Esophagus squamous epithelium (tissue), 5 donors: Measurements from ENCODE around the gene TOX3. TPM values are rescaled to one million over a fixed set of nuclear protein-coding genes. Genes with fewer than 3 reads are reported as not detected.

ENCODE experiments used
- DNase-seq: peaks from one replicate; lab custom pipeline; 2025; lab: John Stamatoyannopoulos, UW
- H3K27ac ChIP-seq, 4 donors: fragments of 200-600 bp; sonication (generic); one replicate each; pipeline ENCODE4 v1.5.1; 2016 to 2019; ENCODE audit warnings: mild to moderate bottlenecking in 1 of 4
- H3K27me3 ChIP-seq, 4 donors: fragments of 200-600 bp; sonication (generic); 1 replicate in 3 of 4; 2 replicates in 1 of 4; pipeline versions ENCODE4 v1.5.1 to v1.6.0; 2017 to 2021; ENCODE audit warnings: antibody characterized with exemption in 1 of 4
- H3K36me3 ChIP-seq, 3 donors: fragments of 200-600 bp; sonication (generic); one replicate each; pipeline ENCODE4 v1.5.1; 2016 to 2019
- H3K4me1 ChIP-seq, 3 donors: fragments of 200-600 bp; sonication (generic); one replicate each; pipeline ENCODE4 v1.5.1; 2017 to 2019
- H3K4me3 ChIP-seq, 4 donors: fragments of 200-600 bp; sonication (generic); 1 replicate in 3 of 4; 2 replicates in 1 of 4; pipeline ENCODE4 v1.5.1; 2016 to 2019; ENCODE audit warnings: mild to moderate bottlenecking in 2 of 4, moderate library complexity in 1 of 4
- H3K9me3 ChIP-seq, 3 donors: fragments of 200-600 bp; sonication (generic); one replicate each; pipeline ENCODE4 v1.5.1; 2016 to 2019
- CTCF ChIP-seq, 6 experiments: fragments of 450-650 bp in 4 of 6; fragments of 200-600 bp in 2 of 6; sonication (generic) in 2 of 6; IDR thresholded peaks; one replicate each; pipeline ENCODE4 v1.5.1; 2016 to 2019; ENCODE audit warnings: antibody characterized with exemption in 6 of 6, mild to moderate bottlenecking in 4 of 6, moderate library complexity in 4 of 6
- POLR2A ChIP-seq, 4 donors: fragments of 450-650 bp; IDR thresholded peaks; one replicate each; pipeline ENCODE4 v1.6.1; 2017; ENCODE audit warnings: antibody characterized with exemption in 4 of 4, mild to moderate bottlenecking in 4 of 4, moderate library complexity in 3 of 4
- WGBS, 2 donors: methylation state at CpG; one replicate each; pipeline ENCODE4 v1.1.5; 2018; 5-methylcytosine and 5-hydroxymethylcytosine counted together
- intact Hi-C: fragments of 100-400 bp; cut with DNase I; formaldehyde crosslinking; loops from one replicate; pipeline ENCODE4 v1.15.0; 2022
- total RNA-seq, 4 donors: library from RNA; depleted of rRNA; stranded (reverse); fragments of >200 nt; gene quantifications; one replicate each; pipeline ENCODE4 v1.1.0, GENCODE V29; 2016
- donor health status: DM: yes; HTN: yes; CAD: no.

TOX3 gene
- total RNA-seq, 4 donors from 2014 or later = 0.09 to 1.1 (median 0.11) TPM; not detected in 1

- intact Hi-C loops = no loop called here
- TF ChIP-seq CTCF (IDR thresholded peaks at IDR 0.05) (no peak), POLR2A (IDR thresholded peaks at IDR 0.05) (no peak)
- H3K27me3 ChIP-seq = no peaks in the 10 kb centered on the region
- H3K36me3 ChIP-seq = no peaks in the 10 kb centered on the region
- no peak overlapping the region for H3K4me3 ChIP-seq
- no peaks in the 10 kb centered on the region for H3K4me1 ChIP-seq
- no peak overlapping the region for H3K27ac ChIP-seq
- no peak for DNase-seq
- WGBS, 2 donors = 52 to 53% methylated on average over 3 of the region's 3 CpGs
- no peaks in the 10 kb centered on the region for H3K9me3 ChIP-seq
These were observed 79.9 kb downstream of the TOX3 start for GRCh38 chr16:52466994-52467393.

- WGBS, 2 donors = 52 to 66% methylated on average over 5 of the region's 5 CpGs
- no peaks in the 10 kb centered on the region for H3K27me3 ChIP-seq
- H3K36me3 ChIP-seq = no peaks in the 10 kb centered on the region
- intact Hi-C loops = no loop called here
- no peaks in the 10 kb centered on the region for H3K9me3 ChIP-seq
- H3K27ac ChIP-seq = no peak overlapping the region
- no peaks in the 10 kb centered on the region for H3K4me1 ChIP-seq
- H3K4me3 ChIP-seq = no peak overlapping the region
- TF ChIP-seq POLR2A (IDR thresholded peaks at IDR 0.05) = no peak
- no peak for TF ChIP-seq CTCF (IDR thresholded peaks at IDR 0.05)
- no peak for DNase-seq
These were observed 81.2 kb downstream of the TOX3 start for GRCh38 chr16:52465711-52466267.

GRCh38 chr16:52463904-52464303 is 83.0 kb downstream of the TOX3 start:
- TF ChIP-seq POLR2A (IDR thresholded peaks at IDR 0.05) (no peak), CTCF (IDR thresholded peaks at IDR 0.05) (no peak)
- no peaks in the 10 kb centered on the region for H3K9me3 ChIP-seq
- no peaks in the 10 kb centered on the region for H3K27me3 ChIP-seq
- no peak overlapping the region for H3K27ac ChIP-seq
- intact Hi-C loops = no loop called here
- no peak overlapping the region for H3K4me3 ChIP-seq
- no peaks in the 10 kb centered on the region for H3K36me3 ChIP-seq
- no peaks in the 10 kb centered on the region for H3K4me1 ChIP-seq
- no peak for DNase-seq
- WGBS, 2 donors = 87 to 90% methylated on average over 7 to 8 of the region's 8 CpGs

- Histone ChIP-seq H3K27ac (no peak overlapping the region), H3K4me3 (no peak overlapping the region), H3K36me3 (no peaks in the 10 kb centered on the region), H3K9me3 (no peaks in the 10 kb centered on the region), H3K4me1 (no peaks in the 10 kb centered on the region), H3K27me3 (no peaks in the 10 kb centered on the region)
- DNase-seq = no peak
- no peak for TF ChIP-seq POLR2A (IDR thresholded peaks at IDR 0.05)
- no peak for TF ChIP-seq CTCF (IDR thresholded peaks at IDR 0.05)
- intact Hi-C loops = no loop called here
These were observed 84.1 kb downstream of the TOX3 start for GRCh38 chr16:52462816-52463215.

- Histone ChIP-seq H3K27ac (no peak overlapping the region), H3K36me3 (no peaks in the 10 kb centered on the region), H3K4me3 (no peak overlapping the region), H3K4me1 (no peaks in the 10 kb centered on the region), H3K9me3 (no peaks in the 10 kb centered on the region), H3K27me3 (no peaks in the 10 kb centered on the region)
- 12 to 28% methylated on average over 1 of the region's 1 CpG for WGBS, 2 donors
- no peak for DNase-seq
- intact Hi-C loops = no loop called here
- TF ChIP-seq POLR2A (IDR thresholded peaks at IDR 0.05) (no peak), CTCF (IDR thresholded peaks at IDR 0.05) (no peak)
These were observed 86.2 kb downstream of the TOX3 start for GRCh38 chr16:52460639-52461178.
